IPS-11a (cell line): ENCODE results near the gene MACF1.
"Not testable (repeated sequence)": the region's sequence is repeated elsewhere in the genome, so short reads cannot be mapped to it uniquely, and the experiment has no call there.

ENCODE experiments used
- H3K4me3 ChIP-seq: one replicate; pipeline ENCODE4 v1.5.1; 2013; ENCODE audit warnings: low read depth, low read length, control low read depth

The MACF1 gene

DNA sequence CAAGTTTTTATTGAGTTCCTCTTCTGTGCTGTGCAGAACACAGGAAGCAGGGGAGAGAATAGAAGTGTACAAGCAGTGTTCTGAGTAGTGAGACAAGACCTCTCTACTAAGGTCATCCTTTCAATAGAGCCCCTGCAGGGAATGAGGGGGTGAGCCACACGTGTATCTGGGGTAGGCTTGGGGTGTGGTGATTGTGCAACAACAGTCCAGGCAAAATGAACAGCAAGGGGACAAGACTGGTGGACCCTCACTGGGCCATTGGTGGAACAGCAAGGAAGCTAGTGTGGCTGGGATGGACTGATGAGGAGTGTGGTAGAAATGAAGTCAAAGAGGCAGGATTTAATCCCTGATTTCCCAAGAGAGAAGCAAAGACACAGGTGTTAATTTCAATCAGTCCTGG, 278.8 kb downstream of the MACF1 start:
- H3K4me3 ChIP-seq = no peak overlapping the region

DNA sequence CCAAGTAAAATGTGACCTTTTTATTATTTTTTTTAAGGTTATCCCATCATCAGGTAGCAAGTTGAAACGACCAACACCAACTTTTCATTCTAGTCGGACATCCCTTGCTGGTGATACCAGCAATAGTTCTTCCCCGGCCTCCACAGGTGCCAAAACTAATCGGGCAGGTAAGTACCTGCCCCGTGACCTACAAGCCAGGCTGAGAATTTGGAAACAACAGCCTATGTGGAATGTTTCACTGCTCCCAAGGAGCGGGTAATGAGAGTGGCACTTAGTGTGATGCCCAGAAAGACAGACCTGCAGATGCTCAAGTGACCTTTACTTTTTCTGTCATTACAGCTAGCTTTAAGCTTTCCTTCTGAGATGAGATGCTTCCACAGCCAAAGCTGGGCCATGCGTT, 280.1 kb downstream of the MACF1 start:
- no peak overlapping the region for H3K4me3 ChIP-seq

DNA sequence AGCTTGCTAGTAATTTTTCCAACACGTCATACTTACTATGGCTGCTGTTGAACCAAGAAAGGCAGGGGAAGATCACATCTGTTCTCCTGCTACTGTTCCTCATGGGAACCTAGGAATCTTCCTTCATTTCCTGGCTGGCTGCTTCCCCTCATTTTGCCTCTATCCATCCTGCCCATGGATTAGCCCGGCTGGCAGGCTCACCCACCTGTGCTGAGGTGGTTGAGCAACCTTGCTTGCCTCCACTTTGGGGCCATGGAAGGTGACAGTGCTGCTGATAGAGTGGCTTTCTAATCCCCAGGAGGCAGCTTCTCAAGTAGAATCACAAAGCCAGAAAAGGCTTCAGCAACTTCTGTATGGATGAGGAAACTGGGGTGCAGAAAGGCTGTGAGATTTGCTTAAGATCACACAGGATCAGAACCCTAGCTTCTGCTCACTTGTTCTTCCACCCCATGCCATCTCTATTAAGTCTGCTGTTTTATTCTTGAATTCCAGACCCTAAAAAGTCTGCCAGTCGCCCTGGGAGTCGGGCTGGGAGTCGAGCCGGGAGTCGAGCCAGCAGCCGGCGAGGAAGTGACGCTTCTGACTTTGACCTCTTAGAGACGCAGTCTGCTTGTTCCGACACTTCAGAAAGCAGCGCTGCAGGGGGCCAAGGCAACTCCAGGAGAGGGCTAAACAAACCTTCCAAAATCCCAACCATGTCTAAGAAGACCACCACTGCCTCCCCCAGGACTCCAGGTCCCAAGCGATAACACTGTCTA, 280.7 kb downstream of the MACF1 start:
- H3K4me3 ChIP-seq = no peak overlapping the region

DNA sequence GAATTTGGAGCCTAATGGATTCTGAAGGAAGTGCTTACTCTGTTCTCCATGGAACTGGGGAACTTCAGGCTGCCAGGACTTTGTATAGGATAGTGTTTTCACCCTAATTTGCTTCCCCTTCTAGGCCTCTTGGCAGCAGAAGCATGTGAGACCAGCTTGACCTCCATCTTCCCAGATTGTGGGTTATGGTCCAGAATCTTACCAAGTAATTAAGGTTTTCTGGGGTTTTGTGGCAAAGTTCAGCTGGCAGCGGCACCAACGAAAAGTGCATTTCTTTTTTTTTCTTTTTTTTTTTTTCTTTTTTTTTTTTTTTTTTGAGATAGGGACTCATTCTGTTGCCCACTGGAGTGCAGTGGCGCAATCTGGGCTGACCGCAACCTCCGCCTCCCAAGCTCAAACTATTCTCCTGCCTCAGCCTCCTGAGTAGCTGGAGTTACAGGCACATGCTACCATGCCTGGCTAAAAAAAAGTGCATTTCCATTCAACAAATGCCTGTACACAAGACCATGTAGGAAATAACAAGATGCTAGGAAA, 283.6 kb downstream of the MACF1 start:
- no peak overlapping the region for H3K4me3 ChIP-seq

DNA sequence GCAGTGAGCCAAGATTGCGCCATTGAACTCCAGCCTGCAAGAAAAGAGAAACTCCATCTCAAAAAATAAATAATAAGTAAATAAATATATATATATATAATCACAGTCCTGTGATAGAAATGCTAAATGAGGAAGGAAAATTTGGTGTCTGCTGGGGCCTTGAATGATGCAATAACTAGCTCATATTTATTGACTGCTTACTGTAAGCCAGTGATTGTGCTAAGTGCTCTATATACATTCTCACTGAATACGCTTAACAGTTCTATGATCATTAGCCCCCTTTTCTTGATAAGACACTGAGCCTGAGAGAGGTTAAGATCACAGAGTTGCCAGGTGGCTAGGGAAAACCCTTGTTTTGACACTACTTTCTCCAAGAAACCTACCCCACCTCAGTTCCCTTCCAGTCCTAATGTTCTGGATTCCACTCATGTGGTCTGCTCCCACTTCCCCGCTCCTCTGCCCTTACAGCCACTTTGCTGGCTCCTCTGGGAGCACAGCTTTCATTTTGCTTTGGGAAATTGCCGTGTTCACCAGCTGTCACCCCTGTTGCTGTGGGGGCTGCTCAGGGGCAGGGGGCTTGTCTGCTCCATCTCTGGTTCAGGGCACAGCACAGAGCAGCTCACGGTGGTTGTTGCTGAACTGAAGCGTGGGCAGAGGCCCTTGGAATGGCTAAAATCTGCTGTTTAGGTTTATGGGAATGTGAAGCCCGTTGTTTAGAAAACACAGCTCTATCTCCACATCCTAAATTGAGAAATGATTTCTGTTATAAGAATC, 284.5 kb downstream of the MACF1 start:
- H3K4me3 ChIP-seq = no peak overlapping the region

DNA sequence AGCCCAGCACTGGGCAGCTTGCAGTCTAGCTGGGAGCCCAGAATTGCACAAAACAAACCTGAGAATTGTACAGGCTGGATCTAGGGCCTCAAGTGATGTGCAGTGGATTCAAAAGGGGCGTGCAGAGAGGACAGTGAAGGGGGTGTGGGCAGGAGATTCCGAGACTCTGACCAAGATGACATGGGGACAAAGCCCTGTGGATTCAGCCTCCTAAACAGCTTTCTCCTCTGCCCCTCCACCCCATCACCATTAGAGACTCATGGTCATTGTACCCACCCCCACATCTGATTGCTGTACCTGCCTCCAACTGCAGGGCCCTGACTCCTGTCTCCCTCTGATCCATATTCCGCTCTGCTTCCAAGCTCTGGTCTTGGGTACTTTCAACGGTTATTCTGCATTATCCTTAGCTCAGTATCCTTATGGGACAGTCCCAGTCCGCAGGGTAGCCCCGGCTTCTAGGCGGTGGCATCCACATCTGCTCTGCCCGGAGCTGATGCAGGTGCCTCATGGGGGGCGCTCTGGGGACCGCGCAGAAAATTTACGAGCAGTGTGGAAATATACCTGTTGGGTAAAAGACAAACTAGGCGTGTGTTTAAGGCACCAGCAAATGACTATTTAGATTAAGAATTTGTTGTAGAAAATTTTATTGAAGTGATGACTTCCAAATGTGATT, 285.2 kb downstream of the MACF1 start:
- no peak overlapping the region for H3K4me3 ChIP-seq

DNA sequence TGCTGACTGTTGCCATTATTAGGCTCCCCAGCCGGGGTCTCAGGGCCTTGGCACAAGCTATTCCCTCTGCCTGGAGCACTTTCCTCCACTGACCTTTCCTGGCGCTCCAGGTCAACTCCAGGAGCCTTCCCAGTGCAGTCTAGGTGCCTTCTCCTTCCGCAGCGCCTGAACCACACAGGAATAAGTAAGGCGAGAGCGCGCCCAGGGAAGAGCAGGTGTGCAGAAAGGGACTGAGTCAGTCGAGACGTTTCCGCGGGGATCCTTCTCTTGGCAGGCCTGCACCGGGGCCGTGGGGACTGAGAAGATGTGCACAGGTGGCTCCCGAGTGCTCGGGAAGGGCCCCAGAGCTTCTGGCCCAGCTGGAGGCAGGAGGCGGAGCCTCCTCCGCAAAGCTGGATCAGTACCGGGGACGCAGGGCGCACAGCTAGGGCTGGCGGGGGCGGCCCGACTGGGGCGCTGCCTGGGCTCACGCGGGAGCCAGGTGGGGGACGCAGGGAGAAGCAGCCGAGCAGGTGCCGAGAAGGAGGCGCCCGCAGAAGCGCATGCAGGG, 286.2 kb downstream of the MACF1 start:
- peak overlapping the region; percentile 30 for H3K4me3 ChIP-seq

DNA sequence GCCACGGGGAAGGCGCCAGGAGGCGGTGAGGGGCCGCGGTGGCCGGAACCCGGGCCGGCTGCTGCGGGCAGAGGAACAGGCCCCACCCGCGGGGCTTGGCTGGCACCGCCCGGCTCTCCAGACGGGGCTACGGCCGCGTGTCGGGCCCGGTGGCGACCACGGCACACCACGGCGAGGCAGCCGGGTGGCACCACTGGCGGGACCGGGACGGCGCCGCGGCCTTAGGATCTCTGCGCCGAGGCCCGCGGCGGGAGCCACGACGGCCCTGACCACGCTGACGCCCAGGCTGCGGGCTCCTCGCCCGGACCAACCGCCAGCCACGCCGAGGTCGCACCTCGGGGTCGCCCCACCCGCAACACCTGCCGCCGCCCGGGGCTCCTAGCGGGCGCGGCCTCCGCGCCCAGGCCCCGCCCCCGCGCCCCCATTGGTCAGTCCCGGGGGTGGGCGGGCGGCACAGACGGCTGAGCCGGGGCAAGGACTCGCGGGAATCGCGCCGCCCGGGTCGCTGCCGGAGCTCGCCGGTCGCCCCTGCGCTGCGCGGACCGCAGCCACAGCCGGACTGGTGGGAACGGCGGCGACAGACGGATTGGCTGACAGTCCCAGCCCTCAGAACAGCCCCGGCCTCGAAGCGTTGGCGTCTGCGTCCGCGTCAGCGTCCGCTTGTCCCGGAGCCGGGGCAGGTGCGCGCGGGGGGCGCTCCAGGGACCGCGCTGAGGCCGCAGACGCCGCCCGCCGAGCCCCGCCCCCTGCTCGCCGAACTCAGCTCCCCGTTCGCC, 286.8 kb downstream of the MACF1 start, which contains the start of gene BMP8A:
Gene BMP8A, plus strand, starts transcription at position 491 of the 776 bp plus-strand sequence. CDS start 356 bp downstream, outside the sequence.
- H3K4me3 ChIP-seq = peak within 1 kb of the TSS; percentile 30

DNA sequence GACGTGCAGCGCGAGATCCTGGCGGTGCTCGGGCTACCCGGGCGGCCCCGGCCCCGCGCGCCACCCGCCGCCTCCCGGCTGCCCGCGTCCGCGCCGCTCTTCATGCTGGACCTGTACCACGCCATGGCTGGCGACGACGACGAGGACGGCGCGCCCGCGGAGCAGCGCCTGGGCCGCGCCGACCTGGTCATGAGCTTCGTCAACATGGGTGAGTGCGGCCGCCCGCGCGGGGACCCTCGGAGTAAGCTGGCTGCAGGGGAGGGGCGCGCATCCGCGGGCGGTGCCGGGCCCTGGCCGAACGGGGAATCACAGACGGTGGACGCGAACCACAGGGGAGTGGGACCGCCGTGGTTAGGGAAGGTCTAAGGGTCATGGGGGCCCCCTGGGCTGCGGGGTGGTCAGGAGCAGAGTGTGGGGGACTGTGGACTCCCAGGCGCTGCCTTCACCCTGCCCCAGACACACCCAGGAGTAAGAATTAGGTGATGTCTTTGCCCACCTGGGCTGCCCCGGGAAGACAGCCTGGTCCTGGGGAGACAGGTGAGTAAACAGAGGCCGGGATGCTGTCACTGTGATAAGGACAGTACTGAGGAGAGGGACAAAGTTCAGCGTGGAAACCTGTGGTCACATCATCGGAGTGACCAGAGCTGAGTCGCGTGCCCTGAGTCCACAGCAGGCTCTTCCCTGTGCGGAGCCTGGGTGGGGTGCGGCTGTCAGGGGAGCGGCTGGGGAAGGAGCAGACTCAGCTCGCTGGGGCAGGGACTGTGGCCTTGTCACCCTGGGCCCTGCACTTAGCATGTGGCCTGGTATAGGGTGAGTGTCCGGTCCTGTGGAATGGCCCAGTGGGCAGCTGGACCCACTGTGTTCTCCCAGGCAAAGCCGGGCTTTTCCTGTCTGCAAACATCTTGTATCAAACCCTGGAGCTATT, 287.9 kb downstream of the MACF1 start:
- peak overlapping the region; percentile 30 for H3K4me3 ChIP-seq

DNA sequence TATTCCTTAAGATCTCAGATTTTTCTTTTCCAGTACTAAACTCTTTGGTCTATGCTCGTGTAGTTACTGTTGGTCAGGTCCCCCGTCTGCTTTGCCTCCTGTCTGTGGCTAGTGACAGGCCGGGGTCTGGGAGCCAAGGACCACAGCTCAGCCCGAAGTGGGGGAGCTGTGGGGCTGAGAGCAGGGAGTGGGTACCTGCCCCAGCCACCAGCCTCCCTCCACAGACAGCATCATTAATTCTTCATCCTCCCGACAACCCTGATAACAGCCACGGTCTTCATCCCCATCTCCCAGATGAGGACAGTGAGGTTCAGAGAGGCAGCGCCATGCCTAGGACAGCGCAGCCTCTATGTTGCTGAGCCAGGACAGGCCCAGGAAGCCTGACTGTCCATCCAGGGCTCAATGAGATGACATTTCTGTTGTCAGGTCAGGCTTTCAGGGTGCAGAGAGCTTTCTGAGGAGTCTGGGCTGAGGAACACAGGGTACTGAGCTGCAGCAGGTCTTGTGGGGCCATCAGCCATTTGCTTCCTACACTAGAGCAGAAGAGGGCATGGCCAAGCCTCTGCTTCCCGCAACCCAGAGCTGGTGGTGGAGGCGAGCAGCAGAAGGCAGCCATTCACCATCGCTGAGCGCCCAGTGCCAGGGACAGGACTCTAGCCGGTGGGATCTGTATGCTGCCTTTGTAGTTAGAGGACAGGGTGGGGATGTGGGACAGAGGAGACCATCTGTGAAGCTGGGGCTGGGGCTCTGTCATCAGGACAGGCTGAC, 288.7 kb downstream of the MACF1 start:
- not testable (repeated sequence) for H3K4me3 ChIP-seq

DNA sequence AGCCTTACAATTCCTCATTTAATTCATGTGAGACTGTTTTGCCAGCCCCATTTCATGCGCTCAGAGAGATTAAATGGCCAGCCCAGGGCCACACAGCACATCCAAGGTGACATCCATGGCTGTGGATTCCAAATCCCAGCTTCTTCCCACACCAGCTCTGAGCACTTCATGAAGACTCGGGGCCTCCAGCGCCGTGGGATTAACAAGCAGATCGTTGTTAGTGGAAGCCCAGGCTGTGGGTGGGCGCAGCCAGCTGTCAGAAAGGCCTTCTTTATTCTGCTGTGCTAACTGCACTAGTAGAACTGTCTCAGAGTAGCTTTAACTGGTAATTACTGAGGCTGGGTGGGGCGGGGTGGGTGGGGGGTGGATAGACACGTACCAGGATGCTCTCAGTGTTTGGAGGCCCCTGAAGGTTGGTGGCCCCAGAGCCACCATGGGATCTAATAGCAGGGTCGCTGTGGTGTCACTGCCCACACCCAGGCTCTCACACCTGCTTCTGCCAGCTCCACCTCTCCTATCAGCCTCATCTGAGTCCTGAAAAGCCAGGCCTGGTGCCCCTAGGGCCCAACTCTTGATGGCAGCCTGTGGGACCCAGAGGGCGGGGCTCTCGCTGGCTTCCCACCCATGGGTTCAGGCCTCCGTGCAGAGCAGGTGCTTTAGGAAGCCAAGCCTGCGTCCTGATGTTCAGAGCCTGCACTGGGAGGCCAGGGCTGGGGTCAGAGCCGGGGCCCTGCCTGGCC, 290.3 kb downstream of the MACF1 start:
- H3K4me3 ChIP-seq = no peak overlapping the region

DNA sequence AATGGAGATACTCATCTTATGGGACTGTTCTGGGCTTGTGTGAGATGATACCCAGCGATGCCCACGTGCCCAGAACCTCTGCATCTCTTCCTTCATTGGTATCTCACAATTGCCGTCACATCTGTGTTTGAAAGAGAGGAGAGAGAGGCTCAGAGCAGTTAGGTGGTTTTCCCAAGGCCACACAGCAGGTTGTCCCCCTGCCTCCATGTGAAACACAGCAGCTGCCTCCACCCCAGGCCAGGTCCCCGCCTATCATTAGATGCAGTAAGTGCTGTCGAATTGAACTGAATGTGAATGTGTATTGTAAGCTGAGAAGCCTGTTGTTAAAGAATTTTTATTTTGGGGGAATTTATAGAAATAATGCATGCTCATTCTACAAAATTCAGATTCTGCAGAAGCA, 292.0 kb downstream of the MACF1 start:
- not testable (repeated sequence) for H3K4me3 ChIP-seq

DNA sequence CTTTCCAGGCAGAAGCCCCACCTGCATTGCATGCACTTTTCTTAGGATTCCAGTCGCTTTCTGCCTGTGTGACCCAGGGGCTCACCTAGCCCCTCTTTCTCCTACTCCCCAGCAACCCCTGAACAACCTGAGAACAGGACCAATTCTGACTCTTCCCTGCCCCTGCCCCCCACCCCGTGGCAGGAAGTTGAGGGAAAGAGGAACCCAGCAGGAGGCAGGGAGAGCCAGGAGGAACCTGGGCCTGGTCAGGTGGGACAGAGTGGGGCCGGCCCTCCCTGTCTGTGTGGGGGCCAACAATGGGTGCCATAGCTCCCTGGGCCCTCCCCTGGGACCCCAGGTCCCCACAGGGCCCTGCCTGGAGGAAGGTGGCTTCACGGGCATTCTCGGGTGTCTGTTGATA, 293.1 kb downstream of the MACF1 start:
- no peak overlapping the region for H3K4me3 ChIP-seq

DNA sequence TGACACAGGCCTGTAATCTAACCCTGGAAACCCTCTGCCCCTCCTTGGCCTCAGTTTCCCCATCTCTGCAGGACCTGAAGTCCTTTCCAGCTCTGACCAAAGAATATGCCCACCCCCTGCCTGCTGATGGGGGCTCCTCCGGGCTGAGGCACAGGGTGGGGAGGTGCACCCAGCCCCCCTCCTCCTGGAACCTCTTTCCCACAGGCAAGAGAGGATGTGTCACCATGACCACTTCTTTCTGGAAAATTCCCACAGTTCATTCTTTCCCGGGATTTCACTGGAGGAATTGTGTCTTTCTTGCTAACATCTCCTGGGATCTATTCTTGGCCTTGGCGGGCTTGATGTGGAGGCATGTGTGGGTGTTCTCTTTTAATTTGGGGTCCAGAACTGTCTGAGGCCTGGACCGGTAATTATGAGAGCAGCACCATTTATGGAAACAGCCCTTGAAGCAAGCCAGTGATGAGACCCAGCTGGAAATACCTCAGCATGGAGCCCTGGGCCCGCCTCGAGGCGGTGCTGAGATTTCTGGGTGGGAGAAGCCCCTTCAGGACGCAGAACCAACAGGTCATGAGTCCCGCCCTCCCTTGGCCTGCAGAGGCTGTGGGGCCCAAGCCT, 293.7 kb downstream of the MACF1 start:
- H3K4me3 ChIP-seq = not testable (repeated sequence)

DNA sequence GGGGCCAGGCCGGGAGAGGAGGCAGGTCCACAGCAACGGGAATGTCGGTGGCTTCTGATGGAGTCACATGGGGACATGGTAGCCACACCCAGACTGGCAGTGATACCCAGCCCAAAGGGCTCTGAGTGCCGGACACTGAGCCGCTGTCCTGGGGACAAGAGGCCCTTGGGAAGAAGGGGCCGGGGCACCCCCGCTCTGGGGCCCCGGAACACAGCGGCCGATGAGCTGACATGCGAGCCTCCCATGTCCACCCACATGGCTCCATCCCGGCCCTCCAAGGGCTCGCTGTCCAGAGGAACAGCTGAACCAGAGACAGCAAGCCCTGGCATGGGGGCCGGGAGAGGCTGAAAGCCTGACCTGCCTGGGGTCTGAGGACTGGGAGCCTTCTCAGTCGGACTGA, 294.3 kb downstream of the MACF1 start:
- not testable (repeated sequence) for H3K4me3 ChIP-seq

DNA sequence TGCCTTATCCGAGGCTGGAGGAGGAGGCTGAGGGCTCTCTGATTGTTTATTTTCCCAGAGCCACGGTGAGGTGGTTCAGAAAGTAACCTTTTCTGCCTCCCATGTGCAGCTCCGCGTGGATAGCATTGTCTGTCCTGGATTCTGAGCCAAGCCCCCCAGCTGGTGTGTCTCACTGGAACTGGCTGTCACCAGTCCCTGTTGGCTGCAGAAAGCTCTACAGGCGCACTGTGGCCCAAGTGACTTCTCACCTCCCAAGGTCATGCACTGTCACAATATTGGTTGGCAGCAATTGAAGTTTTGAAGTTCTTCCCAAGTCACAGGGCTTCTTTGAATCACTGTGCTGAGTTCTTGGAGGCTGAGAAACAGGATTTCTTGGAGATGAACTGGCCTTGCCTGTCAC, 295.2 kb downstream of the MACF1 start:
- H3K4me3 ChIP-seq = no peak overlapping the region

DNA sequence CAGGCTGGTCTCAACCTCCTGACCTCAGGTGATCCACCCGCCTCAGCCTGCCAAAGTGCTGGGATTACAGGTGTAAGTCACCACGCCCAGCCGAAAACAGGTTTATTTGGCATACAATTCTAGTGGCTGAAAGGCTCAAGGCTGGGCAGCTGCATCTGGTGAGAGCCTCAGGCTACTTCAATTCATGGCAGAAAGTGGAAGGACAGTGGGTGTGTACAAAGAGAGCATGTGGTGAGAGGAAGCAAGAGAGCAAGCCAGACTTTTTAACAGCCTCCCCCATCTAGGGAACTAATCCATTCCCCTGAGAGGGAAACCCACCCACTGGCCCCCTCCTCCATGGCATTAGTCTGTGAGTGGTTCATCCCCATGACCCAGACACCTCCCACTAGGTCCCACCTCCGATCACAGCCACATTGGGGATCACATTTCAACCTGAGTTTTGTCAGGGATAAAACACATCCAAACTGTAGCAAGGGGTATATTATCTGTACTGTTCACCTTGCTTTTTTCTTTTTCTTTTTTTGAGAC, 296.4 kb downstream of the MACF1 start:
- H3K4me3 ChIP-seq = no peak overlapping the region
